CD1c-positive myeloid dendritic cell (primary cell): ENCODE data around the gene ELL.
"Not testable (repeated sequence)": the region's sequence is repeated elsewhere in the genome, so short reads cannot be mapped to it uniquely, and the experiment has no call there.

Source experiments
- DNase-seq: peaks from one replicate; pipeline ENCODE4 v3.0.0-alpha.2; 2016; ENCODE audit errors: extremely low spot score

Gene ELL

DNA sequence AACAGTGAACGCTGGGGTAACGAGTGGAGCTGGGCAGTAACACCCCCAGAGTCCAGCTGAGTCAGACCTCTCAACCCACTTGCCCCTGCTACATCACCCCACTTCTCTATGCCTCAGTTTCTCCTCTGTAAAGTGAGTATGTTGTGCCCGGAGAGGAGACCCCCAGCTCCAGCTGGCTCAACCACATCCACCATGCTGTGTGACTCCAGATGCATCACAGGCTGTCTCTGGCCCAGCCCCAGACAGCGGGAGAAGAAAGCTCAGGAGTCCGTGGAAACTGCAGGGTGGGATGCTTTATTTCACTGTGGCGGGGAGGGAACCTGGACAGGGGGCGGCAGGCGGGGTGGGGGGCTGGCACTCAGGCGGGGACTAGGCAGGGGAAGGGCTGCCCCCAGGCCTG is 9.6 kb upstream of the ELL start:
- no peak for DNase-seq

DNA sequence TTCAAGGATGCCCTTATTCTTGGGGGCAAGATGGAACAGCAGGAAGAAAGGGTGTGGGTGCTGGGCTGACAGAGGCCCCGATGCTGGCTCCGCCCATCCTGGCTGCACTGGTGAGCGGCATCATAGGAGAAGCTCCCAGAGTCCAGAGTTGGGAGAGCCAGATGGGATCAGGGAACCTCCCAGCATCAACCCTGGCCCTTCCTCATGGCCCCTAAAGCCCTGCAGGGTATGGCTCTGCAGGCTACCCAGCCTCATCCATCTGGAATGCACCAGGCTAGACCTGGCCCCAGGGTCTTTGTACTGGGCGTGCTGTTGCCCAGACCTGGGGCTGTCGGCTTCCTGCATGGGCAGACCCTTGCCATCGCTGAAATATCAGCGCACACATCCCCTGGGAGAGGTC is 7.9 kb upstream of the ELL start:
- DNase-seq = no peak

GRCh38 chr19:18526316-18526715 is 4.4 kb upstream of the ELL start:
- no peak for DNase-seq

- no peak for DNase-seq
Observed at GRCh38 chr19:18523841-18524240, 2.0 kb upstream of the ELL start.

GRCh38 chr19:18522862-18523440 is 1.1 kb upstream of the ELL start:
- not testable (repeated sequence) for DNase-seq

GRCh38 chr19:18522124-18522861 is 423 bp upstream of the ELL start:
- DNase-seq = peak; percentile 100

DNA sequence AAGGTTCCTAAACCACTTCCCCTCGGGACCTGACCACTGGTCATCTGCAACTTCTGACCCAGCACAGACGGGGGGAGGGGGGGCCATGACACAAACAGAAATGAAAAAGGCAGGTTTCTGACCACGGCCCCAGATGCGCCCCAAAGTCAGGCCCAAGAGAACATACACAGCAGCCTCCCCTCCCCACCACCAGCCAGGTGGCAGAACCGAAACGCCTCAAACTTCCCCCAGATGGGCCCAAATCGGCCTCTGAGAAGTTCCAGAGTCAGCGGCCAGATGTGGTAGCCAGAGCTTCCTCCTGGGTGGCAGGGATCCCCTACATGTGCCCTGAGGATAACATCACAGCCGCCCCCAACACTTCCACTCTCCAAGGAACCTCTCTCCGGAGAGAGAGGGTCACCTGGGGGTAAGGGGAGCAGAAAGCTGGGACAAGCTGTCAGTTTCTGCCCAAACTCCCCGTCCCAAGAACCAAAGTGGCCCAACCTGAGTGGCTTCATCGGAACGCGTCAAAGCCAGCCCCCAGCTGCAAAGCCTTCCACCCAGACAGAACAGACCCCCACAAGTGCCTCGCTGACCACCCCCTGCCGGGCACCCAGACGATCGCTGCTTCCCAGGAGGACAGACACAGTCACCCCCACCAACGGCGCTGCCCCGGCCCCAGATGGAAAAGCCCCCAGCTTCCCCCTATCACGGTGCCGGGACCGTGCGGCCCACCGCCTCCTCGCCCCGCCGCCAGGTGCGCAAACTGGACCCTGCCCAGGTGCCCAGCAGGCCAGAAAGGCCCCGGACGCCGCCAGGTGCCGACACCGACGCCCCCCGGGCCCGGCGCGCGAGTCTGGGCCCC is 800 bp downstream of the ELL start:
- DNase-seq = peak; percentile 83

- peak; percentile 55 for DNase-seq
Observed at GRCh38 chr19:18519962-18520847, 1.7 kb downstream of the ELL start.

DNA sequence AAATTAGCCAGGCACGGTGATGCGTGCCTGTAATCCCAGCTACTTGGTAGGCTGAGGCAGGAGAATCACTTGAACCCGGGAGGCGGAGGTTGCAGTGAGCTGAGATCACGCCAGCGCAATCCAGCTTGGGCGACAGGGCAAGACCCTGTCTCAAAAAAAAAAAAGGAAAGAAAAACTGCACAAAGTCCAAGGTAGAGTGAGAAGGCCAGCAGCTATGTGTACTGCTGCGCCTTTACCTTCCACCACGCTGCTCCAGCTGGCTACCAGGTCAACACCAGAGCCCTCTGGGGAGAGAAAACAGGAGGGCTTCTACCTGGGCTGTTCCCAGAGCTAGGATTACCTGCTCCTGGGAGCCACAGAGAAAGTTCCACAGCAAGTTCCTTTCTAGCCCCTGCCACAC is 3.2 kb downstream of the ELL start:
- no peak for DNase-seq

DNA sequence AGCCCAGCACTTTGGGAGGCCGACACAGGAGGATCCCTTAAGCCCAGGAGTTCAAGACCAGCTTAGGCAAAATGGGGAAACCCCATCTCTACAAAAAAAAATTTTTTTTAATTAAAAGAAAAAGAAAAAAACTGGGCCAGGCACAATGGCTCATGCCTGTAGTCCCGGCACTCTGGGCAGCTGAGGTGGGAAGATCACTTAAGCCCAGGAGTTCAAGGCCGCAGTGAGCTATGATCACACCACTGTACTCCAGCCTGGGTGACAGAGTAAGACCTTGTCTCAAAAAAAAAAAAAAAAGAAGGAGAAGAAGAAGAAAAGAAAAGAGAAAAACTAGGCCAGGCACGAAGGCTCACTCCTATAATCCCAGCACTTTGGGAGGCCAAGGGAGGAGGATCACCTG is 4.3 kb downstream of the ELL start:
- no peak for DNase-seq

- DNase-seq = no peak
Observed at GRCh38 chr19:18515959-18516358, 5.9 kb downstream of the ELL start.

- peak; percentile 87 for DNase-seq
Observed at GRCh38 chr19:18514800-18515682, 6.8 kb downstream of the ELL start.

- DNase-seq = no peak
Observed at GRCh38 chr19:18513868-18514267, 8.0 kb downstream of the ELL start.

- no peak for DNase-seq
Observed at GRCh38 chr19:18510216-18510615, 11.7 kb downstream of the ELL start.

GRCh38 chr19:18508585-18508984 is 13.3 kb downstream of the ELL start:
- no peak for DNase-seq

DNA sequence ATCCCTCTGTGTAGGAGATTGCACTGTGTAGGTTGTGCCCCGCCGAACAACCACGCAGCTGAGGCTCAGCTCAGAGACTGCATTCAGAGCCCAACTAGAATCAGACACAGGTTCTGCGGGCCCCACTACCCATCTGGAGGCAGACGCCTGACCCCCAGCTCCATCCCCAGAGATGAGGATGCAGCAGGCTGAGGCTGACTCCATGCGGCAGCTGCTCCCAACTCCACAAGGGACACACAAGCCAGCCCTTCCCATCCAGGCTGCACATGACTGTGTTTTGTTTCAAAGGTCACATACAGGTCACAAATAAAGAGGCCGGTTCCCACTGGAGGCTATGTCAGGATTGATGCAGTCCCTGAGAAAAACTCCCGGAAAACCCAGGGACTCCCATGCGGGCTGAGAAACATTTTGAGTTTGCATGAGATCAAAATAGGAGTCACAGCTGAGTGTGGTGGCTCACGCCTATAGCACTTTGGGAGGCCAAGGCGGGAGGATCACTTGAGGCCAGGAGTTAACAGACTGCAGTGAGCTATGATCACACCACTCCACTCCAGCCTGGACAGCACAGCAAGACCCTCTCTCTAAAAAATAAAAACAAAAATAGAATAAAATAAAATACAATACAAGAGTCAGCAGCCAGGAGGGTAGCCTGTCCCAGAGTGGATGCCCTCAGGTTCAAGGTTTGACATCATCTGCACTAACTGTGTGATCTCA is 14.0 kb downstream of the ELL start:
- no peak for DNase-seq

GRCh38 chr19:18507021-18507726 is 14.7 kb downstream of the ELL start:
- no peak for DNase-seq

- DNase-seq = no peak
Observed at GRCh38 chr19:18506101-18506930, 15.6 kb downstream of the ELL start.
